ENCODE data around the gene TMEM108.

DNA sequence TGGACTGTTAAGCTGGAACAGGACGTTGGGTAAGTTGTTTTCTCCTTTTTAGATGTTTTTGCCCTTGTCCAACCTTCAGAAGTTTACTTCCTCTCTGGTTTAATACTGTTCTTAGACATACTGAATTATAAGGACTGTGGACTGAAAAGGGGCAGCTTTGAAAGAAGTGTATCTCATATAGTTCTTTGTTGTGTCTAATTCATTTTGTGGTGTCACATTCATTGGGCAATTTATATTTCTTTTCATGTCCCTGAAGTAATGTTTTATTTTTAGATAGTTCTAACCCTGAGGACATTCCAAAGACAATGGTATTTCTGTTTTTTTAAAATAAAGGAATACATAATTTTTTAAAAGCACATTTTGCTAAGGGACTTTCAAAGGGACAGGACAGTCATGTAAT lies 45.2 kb downstream of the TMEM108 start:
- TF ChIP-seq CTCF (IDR thresholded peaks at IDR 0.05; ENCODE audit: low read depth, low read length), result no peak
- no peak for TF ChIP-seq POLR2A (IDR thresholded peaks at IDR 0.05; ENCODE audit: extremely low read depth, insufficient read length)
- TF ChIP-seq, protein P1, sequence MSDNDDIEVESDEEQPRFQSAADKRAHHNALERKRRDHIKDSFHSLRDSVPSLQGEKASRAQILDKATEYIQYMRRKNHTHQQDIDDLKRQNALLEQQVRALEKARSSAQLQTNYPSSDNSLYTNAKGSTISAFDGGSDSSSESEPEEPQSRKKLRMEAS (IDR thresholded peaks at IDR 0.05; ENCODE audit: low read depth, low read length), result no peak

All from NB4 (cell line).